ENCODE data around the gene SPRR3. TPM values are rescaled to one million over a fixed set of nuclear protein-coding genes. Genes with fewer than 3 reads are reported as not detected.

Gene SPRR3
- polyA plus RNA-seq, 1 experiment: not detected

- TF ChIP-seq, protein P1, sequence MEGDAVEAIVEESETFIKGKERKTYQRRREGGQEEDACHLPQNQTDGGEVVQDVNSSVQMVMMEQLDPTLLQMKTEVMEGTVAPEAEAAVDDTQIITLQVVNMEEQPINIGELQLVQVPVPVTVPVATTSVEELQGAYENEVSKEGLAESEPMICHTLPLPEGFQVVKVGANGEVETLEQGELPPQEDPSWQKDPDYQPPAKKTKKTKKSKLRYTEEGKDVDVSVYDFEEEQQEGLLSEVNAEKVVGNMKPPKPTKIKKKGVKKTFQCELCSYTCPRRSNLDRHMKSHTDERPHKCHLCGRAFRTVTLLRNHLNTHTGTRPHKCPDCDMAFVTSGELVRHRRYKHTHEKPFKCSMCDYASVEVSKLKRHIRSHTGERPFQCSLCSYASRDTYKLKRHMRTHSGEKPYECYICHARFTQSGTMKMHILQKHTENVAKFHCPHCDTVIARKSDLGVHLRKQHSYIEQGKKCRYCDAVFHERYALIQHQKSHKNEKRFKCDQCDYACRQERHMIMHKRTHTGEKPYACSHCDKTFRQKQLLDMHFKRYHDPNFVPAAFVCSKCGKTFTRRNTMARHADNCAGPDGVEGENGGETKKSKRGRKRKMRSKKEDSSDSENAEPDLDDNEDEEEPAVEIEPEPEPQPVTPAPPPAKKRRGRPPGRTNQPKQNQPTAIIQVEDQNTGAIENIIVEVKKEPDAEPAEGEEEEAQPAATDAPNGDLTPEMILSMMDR (IDR thresholded peaks at IDR 0.05; ENCODE audit: insufficient read depth, low read depth, low read length): no peak
- ChIA-PET POLR2A (no interaction called here), CTCF (no interaction called here)
- Histone ChIP-seq H3K27me3 (ENCODE audit: control insufficient read depth, insufficient read depth, low read length) (no peaks in the 10 kb centered on the region), H3K36me3 (ENCODE audit: control insufficient read depth, insufficient read depth, low read length) (no peaks in the 10 kb centered on the region), H3K4me3 (ENCODE audit: low read depth, low read length) (no peak within 1 kb of the TSS)
- no peak for DNase-seq (ENCODE audit: low read depth)
Observed at GRCh38 chr1:153040950-153041631, 39.5 kb downstream of the SPRR3 start, which contains the start of gene SPRR2D. Gene SPRR2D (minus strand): TSS chr1:153041120. CDS start chr1:153040346, 774 bp downstream.

DNA sequence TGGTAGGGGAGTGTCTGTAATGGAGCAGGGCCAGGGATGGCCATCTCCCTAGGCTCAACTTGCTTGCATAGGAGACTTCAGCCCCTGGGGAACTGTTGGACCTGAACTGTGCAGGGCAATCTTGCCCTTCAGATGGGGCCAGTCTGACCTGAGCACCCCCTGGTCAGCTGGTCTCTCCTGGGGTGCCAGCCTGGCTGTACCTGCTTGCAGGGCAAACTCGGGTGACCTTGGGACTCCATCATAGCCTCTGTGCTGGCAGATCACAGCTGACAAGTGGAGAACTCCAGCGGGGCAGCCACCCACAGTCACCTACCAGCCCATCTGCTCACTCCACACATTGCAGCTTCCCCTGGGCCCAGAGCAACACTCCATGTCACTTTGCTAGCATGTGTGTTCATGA, 47.7 kb downstream of the SPRR3 start:
- no peaks in the 10 kb centered on the region for H3K36me3 ChIP-seq (ENCODE audit: control insufficient read depth, insufficient read depth, low read length)
- no peaks in the 10 kb centered on the region for H3K27me3 ChIP-seq (ENCODE audit: control insufficient read depth, insufficient read depth, low read length)
- ChIA-PET POLR2A (no interaction called here), CTCF (no interaction called here)
- no peak for DNase-seq (ENCODE audit: low read depth)
- TF ChIP-seq, protein P1 (IDR thresholded peaks at IDR 0.05; ENCODE audit: insufficient read depth, low read depth, low read length): no peak
- H3K4me3 ChIP-seq (ENCODE audit: low read depth, low read length): no peak overlapping the region

Small RNA genes lying within 50 kb of the gene (small RNA-seq; reads per million reads assigned to genes)
- gene AL356867.1 (ENCODE audit: insufficient read length, low read depth, low replicate concordance) (not detected), gene RF00322 (ENCODE audit: insufficient read length, low read depth, low replicate concordance) (not detected), gene SPRR1A (ENCODE audit: insufficient read length, low read depth, low replicate concordance) (not detected)

Other genes starting within 250 kb of the SPRR3 start
- gene KPRP, start 243.7 kb upstream of the SPRR3 start, polyA plus RNA-seq (2011; rRNA removed): not detected in 2 replicates
- gene LCE1F, start 226.6 kb upstream of the SPRR3 start, polyA plus RNA-seq (2011; rRNA removed): not detected in 2 replicates
- gene LCE1E, start 215.5 kb upstream of the SPRR3 start, polyA plus RNA-seq (2011; rRNA removed): not detected in 2 replicates
- gene LCE1D, start 205.0 kb upstream of the SPRR3 start, polyA plus RNA-seq (2011; rRNA removed): not detected in 2 replicates
- gene LCE1C, start 195.1 kb upstream of the SPRR3 start, polyA plus RNA-seq (2011; rRNA removed): not detected in 2 replicates
- gene LCE1B, start 189.8 kb upstream of the SPRR3 start, polyA plus RNA-seq (2011; rRNA removed): not detected in 2 replicates
- gene LCE1A, start 174.3 kb upstream of the SPRR3 start, polyA plus RNA-seq (2011; rRNA removed): not detected in 2 replicates
- gene LCE6A, start 158.9 kb upstream of the SPRR3 start, polyA plus RNA-seq (2011; rRNA removed): not detected in 2 replicates
- gene LCE7A, start 141.8 kb upstream of the SPRR3 start, polyA plus RNA-seq (2011; rRNA removed): not detected in 2 replicates
- gene SMCP, start 123.4 kb upstream of the SPRR3 start, polyA plus RNA-seq (2011; rRNA removed): not detected in 2 replicates
- gene IVL, start 93.2 kb upstream of the SPRR3 start, polyA plus RNA-seq (2011; rRNA removed): 0.05 TPM in 1 of 2 replicates, not detected in the other
- not detected in 2 replicates for gene SPRR5, start 54.5 kb upstream of the SPRR3 start, polyA plus RNA-seq (2011; rRNA removed)
- gene SPRR4, start 31.1 kb upstream of the SPRR3 start, polyA plus RNA-seq (2011; rRNA removed): not detected in 2 replicates
- gene SPRR1A, start 17.7 kb upstream of the SPRR3 start, polyA plus RNA-seq (2011; rRNA removed): not detected in 2 replicates
- gene SPRR1B, start 29.5 kb downstream of the SPRR3 start, polyA plus RNA-seq (2011; rRNA removed): not detected in 2 replicates
- not detected in 2 replicates for gene SPRR2D, start 39.4 kb downstream of the SPRR3 start, polyA plus RNA-seq (2011; rRNA removed)
- not detected in 2 replicates for gene SPRR2A, start 55.8 kb downstream of the SPRR3 start, polyA plus RNA-seq (2011; rRNA removed)
- gene SPRR2B, start 69.9 kb downstream of the SPRR3 start, polyA plus RNA-seq (2011; rRNA removed): not detected in 2 replicates
- not detected in 2 replicates for gene SPRR2E, start 92.8 kb downstream of the SPRR3 start, polyA plus RNA-seq (2011; rRNA removed)
- gene SPRR2F, start 111.8 kb downstream of the SPRR3 start, polyA plus RNA-seq (2011; rRNA removed): not detected in 2 replicates
- gene SPRR2G, start 149.1 kb downstream of the SPRR3 start, polyA plus RNA-seq (2011; rRNA removed): not detected in 2 replicates
- not detected in 2 replicates for gene LELP1, start 201.7 kb downstream of the SPRR3 start, polyA plus RNA-seq (2011; rRNA removed)
- gene PRR9, start 215.8 kb downstream of the SPRR3 start, polyA plus RNA-seq (2011; rRNA removed): not detected in 2 replicates